ENCODE results near the gene PCDH7. TPM values are rescaled to one million over a fixed set of nuclear protein-coding genes. Genes with fewer than 3 reads are reported as not detected.

The PCDH7 gene
- polyA plus RNA-seq, 2 of the 4 experiments (the other 2 are of a cell fraction): 0.04 to 0.16 TPM

- no peaks in the 10 kb centered on the region for H3K4me1 ChIP-seq
- ChIA-PET CTCF (no interaction called here), POLR2A (no interaction called here)
- TF ChIP-seq HEYL (CRISPR knock-in tag; IDR thresholded peaks at IDR 0.05) (no peak), ESRRA (IDR thresholded peaks at IDR 0.05; ENCODE audit: borderline replicate concordance, low read length) (no peak), EHF (CRISPR knock-in tag; IDR thresholded peaks at IDR 0.05) (no peak), PBX3 (IDR thresholded peaks at IDR 0.05) (no peak), HOXB5 (CRISPR knock-in tag; IDR thresholded peaks at IDR 0.05) (no peak), TFCP2L1 (CRISPR knock-in tag; IDR thresholded peaks at IDR 0.05) (no peak), RARB (CRISPR knock-in tag; IDR thresholded peaks at IDR 0.05) (no peak), ZFP36 (IDR thresholded peaks at IDR 0.05; ENCODE audit: borderline replicate concordance, partially characterized antibody) (no peak), RFX5 (IDR thresholded peaks at IDR 0.05) (no peak), CHD4 (IDR thresholded peaks at IDR 0.05; ENCODE audit: borderline replicate concordance) (no peak), MAX (IDR thresholded peaks at IDR 0.05) (no peak), EHMT2 (IDR thresholded peaks at IDR 0.05; ENCODE audit: low read depth) (no peak), RNF2 (IDR thresholded peaks at IDR 0.05; ENCODE audit: borderline replicate concordance, low read depth) (no peak), NPAS2 (CRISPR knock-in tag; IDR thresholded peaks at IDR 0.05; ENCODE audit: borderline replicate concordance) (no peak), HOXA7 (CRISPR knock-in tag; IDR thresholded peaks at IDR 0.05) (no peak), CTCF (IDR thresholded peaks at IDR 0.05) (no peak), REST (IDR thresholded peaks at IDR 0.05) (no peak), POLR2AphosphoS2 (conservative IDR thresholded peaks at IDR 0.05; ENCODE audit: low read length) (no peak), JUNB (IDR thresholded peaks at IDR 0.05) (no peak)
- DNase-seq (ENCODE audit: low read depth in 1 of 2, low spot score in 1 of 2) (no peak), FAIRE-seq (no peak), ATAC-seq (no peak)
- H3K4me2 ChIP-seq: no peak overlapping the region
- no peaks in the 10 kb centered on the region for H3K9me3 ChIP-seq
- no peak overlapping the region for H3K27ac ChIP-seq
- H3K4me3 ChIP-seq: no peak overlapping the region
- WGBS (ENCODE audit: missing lambda C conversion rate): 44% methylated on average over 3 of the region's 3 CpGs
These were observed 36.4 kb downstream of the PCDH7 start for GRCh38 chr4:30756553-30756952.

- Histone ChIP-seq H3K27ac (no peak overlapping the region), H3K4me1 (no peaks in the 10 kb centered on the region), H3K4me3 (no peak overlapping the region), H3K9me3 (no peaks in the 10 kb centered on the region), H3K4me2 (no peak overlapping the region)
- peak; percentile 64 for TF ChIP-seq MAFK (IDR thresholded peaks at IDR 0.05; ENCODE audit: partially characterized antibody)
- TF ChIP-seq RFX5 (IDR thresholded peaks at IDR 0.05): no peak
- 25% methylated on average over 6 of the region's 6 CpGs for WGBS (ENCODE audit: missing lambda C conversion rate)
- no peak for ATAC-seq
- no peak for FAIRE-seq
- ChIA-PET POLR2A (no interaction called here), CTCF (no interaction called here)
- no peak for DNase-seq (ENCODE audit: low read depth in 1 of 2, low spot score in 1 of 2)
These were observed 37.2 kb downstream of the PCDH7 start for GRCh38 chr4:30757357-30757756.
